PFSK-1 (cell line): Measurements from ENCODE around the gene OR10H3.
A peak's percentile ranks its signal among the peaks of the same experiment; 100 is the strongest.

Source experiments
- FOXP2 ChIP-seq: optimal IDR thresholded peaks from 2 replicates; pipeline ENCODE3; 2011; ENCODE audit warnings: borderline replicate concordance, control low read depth, inconsistent platforms; ENCODE audit not compliant: insufficient read depth; ENCODE audit errors: extremely low read length, extremely low read depth
- POLR2AphosphoS5 ChIP-seq: IDR thresholded peaks from 2 replicates; pipeline ENCODE4 v1.6.1; 2012; ENCODE audit warnings: low read depth, mild to moderate bottlenecking, control low read depth, low read length, moderate library complexity
- REST ChIP-seq, 2 experiments: IDR thresholded peaks; 2 replicates each; pipeline versions ENCODE4 v1.6.1 to v1.8.0; 2011 to 2012; ENCODE audit warnings: low read depth in 2 of 2, low read length in 2 of 2, control low read depth in 1 of 2, inconsistent platforms in 1 of 2, mild to moderate bottlenecking in 1 of 2, moderate library complexity in 1 of 2; ENCODE audit not compliant: insufficient read depth in 1 of 2
- SIN3A ChIP-seq: IDR thresholded peaks from 2 replicates; pipeline ENCODE4 v1.6.1; 2012; ENCODE audit warnings: mild to moderate bottlenecking, low read length, moderate library complexity, borderline replicate concordance; ENCODE audit not compliant: insufficient read depth
- TAF1 ChIP-seq: IDR thresholded peaks from 2 replicates; pipeline ENCODE4 v1.6.1; 2012; ENCODE audit warnings: low read length, control low read depth, borderline replicate concordance; ENCODE audit not compliant: insufficient read depth

Gene OR10H3

GRCh38 chr19:15748239-15748638 lies 10.5 kb downstream of the OR10H3 start:
- TF ChIP-seq TAF1 (no peak), REST (IDR thresholded peaks at IDR 0.05; ENCODE audit: insufficient read depth in 1 of 2, low read depth in 2 of 2, low read length in 2 of 2) (no peak)

- no peak for TF ChIP-seq POLR2AphosphoS5
- no peak for TF ChIP-seq REST (IDR thresholded peaks at IDR 0.05; ENCODE audit: insufficient read depth in 1 of 2, low read depth in 2 of 2, low read length in 2 of 2)
- TF ChIP-seq SIN3A, result no peak
- TF ChIP-seq FOXP2, result no peak
- TF ChIP-seq TAF1, result no peak
These were observed 20.6 kb downstream of the OR10H3 start for GRCh38 chr19:15758379-15758778.

- TF ChIP-seq REST (IDR thresholded peaks at IDR 0.05; ENCODE audit: insufficient read depth in 1 of 2, low read depth in 2 of 2, low read length in 2 of 2), result 0 out of 4 replicates have a peak, but pooled peaks of 1 of the 2 experiments have one; percentile 25
- no peak for TF ChIP-seq POLR2AphosphoS5
These were observed 22.3 kb downstream of the OR10H3 start for GRCh38 chr19:15759962-15760565.

- TF ChIP-seq REST (IDR thresholded peaks at IDR 0.05; ENCODE audit: insufficient read depth in 1 of 2, low read depth in 2 of 2, low read length in 2 of 2) (peak; percentile 74 to 90), POLR2AphosphoS5 (no peak)
These were observed 31.8 kb downstream of the OR10H3 start for GRCh38 chr19:15769586-15769985.

GRCh38 chr19:15775249-15775648 lies 37.5 kb downstream of the OR10H3 start:
- TF ChIP-seq SIN3A (no peak), POLR2AphosphoS5 (no peak), TAF1 (no peak), REST (IDR thresholded peaks at IDR 0.05; ENCODE audit: insufficient read depth in 1 of 2, low read depth in 2 of 2, low read length in 2 of 2) (no peak), FOXP2 (no peak)
